Measurements from ENCODE around the gene PRDM15. TPM values are rescaled to one million over a fixed set of nuclear protein-coding genes. Genes with fewer than 3 reads are reported as not detected.

The PRDM15 gene
- total RNA-seq, 1 donor from 2014 or later = 20.5 TPM

- H3K4me3 ChIP-seq = no peak overlapping the region
- no peak for DNase-seq (ENCODE audit: low spot score in 2 of 2)
- no peaks in the 10 kb centered on the region for H3K27me3 ChIP-seq
- TF ChIP-seq CTCF (IDR thresholded peaks at IDR 0.05) = no peak
- peaks cover 17 to 22% of the 10 kb centered on the region in 2 donors for H3K36me3 ChIP-seq
- peaks cover 0 to 8% of the 10 kb centered on the region in 2 donors for H3K9me3 ChIP-seq
- H3K27ac ChIP-seq = no peak overlapping the region
- H3K4me1 ChIP-seq = no peaks in the 10 kb centered on the region
- intact Hi-C loops (cut with DNase I) = no loop called here
These were observed 39.6 kb downstream of the PRDM15 start for GRCh38 chr21:41839387-41840000.

- H3K36me3 ChIP-seq = peaks cover 17 to 30% of the 10 kb centered on the region in 2 donors
- intact Hi-C loops (cut with DNase I) = no loop called here
These were observed 41.3 kb downstream of the PRDM15 start for GRCh38 chr21:41837756-41838297.

GRCh38 chr21:41836166-41837015 is 42.8 kb downstream of the PRDM15 start:
- Histone ChIP-seq H3K4me1 (no peaks in the 10 kb centered on the region), H3K36me3 (peaks cover 17 to 30% of the 10 kb centered on the region in 2 donors), H3K27me3 (no peaks in the 10 kb centered on the region), H3K27ac (no peak overlapping the region), H3K9me3 (peaks cover 0 to 7% of the 10 kb centered on the region in 2 donors), H3K4me3 (no peak overlapping the region)
- intact Hi-C loops (cut with DNase I) = no loop called here
- peak in 1 of 2 donors; percentile 52 for DNase-seq (ENCODE audit: low spot score in 2 of 2)
- TF ChIP-seq CTCF (IDR thresholded peaks at IDR 0.05) = no peak

More at GRCh38 chr21:41837756-41838297, 41.3 kb downstream of the PRDM15 start:
- Histone ChIP-seq H3K9me3 (peaks cover 0 to 8% of the 10 kb centered on the region in 2 donors), H3K4me1 (no peaks in the 10 kb centered on the region), H3K27me3 (no peaks in the 10 kb centered on the region), H3K27ac (no peak overlapping the region), H3K4me3 (no peak overlapping the region)
- peak in 1 of 2 donors; percentile 9 for DNase-seq (ENCODE audit: low spot score in 2 of 2)
- no peak for TF ChIP-seq CTCF (IDR thresholded peaks at IDR 0.05)

GRCh38 chr21:41835711-41836154 is 43.4 kb downstream of the PRDM15 start:
- Histone ChIP-seq H3K27ac (no peak overlapping the region), H3K27me3 (no peaks in the 10 kb centered on the region), H3K4me1 (no peaks in the 10 kb centered on the region), H3K9me3 (peaks cover 0 to under 1% of the 10 kb centered on the region in 2 donors), H3K4me3 (no peak overlapping the region), H3K36me3 (peaks cover 17 to 26% of the 10 kb centered on the region in 2 donors)
- TF ChIP-seq CTCF (IDR thresholded peaks at IDR 0.05) = no peak
- intact Hi-C loops (cut with DNase I) = no loop called here
- peak in 1 of 2 donors; percentile 50 for DNase-seq (ENCODE audit: low spot score in 2 of 2)

GRCh38 chr21:41834926-41835663 is 44.0 kb downstream of the PRDM15 start:
- no peak for TF ChIP-seq CTCF (IDR thresholded peaks at IDR 0.05)
- no peak overlapping the region for H3K27ac ChIP-seq
- H3K9me3 ChIP-seq = no peaks in the 10 kb centered on the region
- peak in 1 of 2 donors; percentile 61 for DNase-seq (ENCODE audit: low spot score in 2 of 2)
- H3K27me3 ChIP-seq = no peaks in the 10 kb centered on the region
- H3K4me3 ChIP-seq = no peak overlapping the region
- peaks cover 17 to 26% of the 10 kb centered on the region in 2 donors for H3K36me3 ChIP-seq
- intact Hi-C loops (cut with DNase I) = no loop called here
- H3K4me1 ChIP-seq = no peaks in the 10 kb centered on the region

Data from ascending aorta (tissue), 2 donors.